ENCODE results near the gene CCNY. TPM values are rescaled to one million over a fixed set of nuclear protein-coding genes. Genes with fewer than 3 reads are reported as not detected.

The CCNY gene
- total RNA-seq, 1 donor from 2014 or later, result 27.2 TPM

DNA sequence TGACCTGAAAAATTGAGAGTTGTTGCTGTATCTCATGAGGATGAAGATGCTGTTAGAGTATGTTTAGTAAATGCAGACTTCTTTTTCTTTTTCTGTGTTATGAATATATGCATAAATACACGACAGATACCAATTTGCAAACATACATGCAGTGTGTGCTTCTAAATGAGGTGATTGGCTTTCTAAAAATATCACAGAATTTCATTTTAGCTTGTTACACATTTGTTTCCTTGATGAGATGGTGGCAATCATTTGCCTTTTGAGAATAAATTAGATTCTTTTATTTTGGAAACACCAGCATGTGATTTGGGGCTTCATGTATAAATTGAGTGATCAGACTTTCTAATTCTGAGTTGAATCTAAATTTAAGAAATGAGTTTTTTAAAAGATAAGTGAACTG is 29.7 kb downstream of the CCNY start:
- no peak overlapping the region for H3K4me3 ChIP-seq (ENCODE audit: low read depth, low read length)
- DNase-seq (ENCODE audit: low read depth), result no peak
- TF ChIP-seq, protein P1, sequence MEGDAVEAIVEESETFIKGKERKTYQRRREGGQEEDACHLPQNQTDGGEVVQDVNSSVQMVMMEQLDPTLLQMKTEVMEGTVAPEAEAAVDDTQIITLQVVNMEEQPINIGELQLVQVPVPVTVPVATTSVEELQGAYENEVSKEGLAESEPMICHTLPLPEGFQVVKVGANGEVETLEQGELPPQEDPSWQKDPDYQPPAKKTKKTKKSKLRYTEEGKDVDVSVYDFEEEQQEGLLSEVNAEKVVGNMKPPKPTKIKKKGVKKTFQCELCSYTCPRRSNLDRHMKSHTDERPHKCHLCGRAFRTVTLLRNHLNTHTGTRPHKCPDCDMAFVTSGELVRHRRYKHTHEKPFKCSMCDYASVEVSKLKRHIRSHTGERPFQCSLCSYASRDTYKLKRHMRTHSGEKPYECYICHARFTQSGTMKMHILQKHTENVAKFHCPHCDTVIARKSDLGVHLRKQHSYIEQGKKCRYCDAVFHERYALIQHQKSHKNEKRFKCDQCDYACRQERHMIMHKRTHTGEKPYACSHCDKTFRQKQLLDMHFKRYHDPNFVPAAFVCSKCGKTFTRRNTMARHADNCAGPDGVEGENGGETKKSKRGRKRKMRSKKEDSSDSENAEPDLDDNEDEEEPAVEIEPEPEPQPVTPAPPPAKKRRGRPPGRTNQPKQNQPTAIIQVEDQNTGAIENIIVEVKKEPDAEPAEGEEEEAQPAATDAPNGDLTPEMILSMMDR (conservative IDR thresholded peaks at IDR 0.05; ENCODE audit: low read depth, low read length), result no peak

DNA sequence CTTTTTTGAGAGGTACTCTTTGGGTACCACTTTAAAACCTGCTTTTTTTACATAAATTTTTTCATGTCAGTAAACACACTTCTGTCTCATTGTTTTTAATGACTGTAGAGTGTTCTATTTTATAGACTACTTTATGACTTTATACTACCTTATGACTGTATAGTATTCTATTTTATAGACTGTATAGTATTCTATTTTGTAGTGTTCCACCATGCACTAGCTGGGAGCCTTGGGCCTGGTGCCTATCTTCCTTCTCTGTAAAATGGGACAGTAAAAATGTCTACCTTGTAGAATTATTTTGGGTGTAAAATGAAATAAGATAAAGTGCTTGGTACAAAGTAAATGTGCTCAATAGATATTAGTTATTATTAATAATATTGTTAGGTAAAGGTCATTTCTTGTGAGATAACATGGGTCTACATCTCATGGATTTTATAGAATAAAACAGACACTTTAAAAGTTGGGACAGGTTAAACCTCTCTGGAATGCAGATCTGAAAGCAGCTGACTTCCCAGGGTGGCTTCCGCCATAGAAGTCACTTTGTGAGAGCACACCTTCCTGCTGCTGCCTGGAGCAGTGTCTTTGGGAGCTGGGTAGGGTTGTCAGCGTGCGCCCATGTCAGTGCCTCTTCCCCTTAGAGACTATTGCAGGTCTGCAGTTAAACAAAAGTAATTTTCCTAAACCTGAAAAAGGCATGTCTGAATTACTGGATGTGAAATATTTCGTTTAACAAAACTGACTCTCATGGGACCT is 31.0 kb downstream of the CCNY start:
- no peak overlapping the region for H3K4me3 ChIP-seq (ENCODE audit: low read depth, low read length)
- TF ChIP-seq, protein P1 (conservative IDR thresholded peaks at IDR 0.05; ENCODE audit: low read depth, low read length), result no peak
- no peak for DNase-seq (ENCODE audit: low read depth)

DNA sequence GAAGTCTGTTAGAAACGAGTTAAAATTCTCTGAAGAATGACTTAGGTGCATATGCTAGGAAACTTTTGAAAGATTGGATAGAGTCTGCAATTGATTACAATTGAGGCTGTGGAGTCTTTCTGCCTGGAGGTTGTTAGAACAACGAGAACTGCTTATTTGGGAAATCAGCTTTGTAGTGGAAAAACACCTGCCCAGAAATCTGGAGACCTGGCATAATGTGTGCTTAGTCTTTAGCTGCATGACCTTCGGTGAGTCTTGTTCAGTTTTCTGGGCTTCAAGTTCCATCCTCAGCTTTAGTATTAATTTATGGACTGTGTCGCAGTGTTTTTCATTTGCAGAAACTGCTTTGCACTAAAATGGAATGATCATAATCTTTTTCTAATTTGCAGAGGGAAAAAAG is 31.7 kb downstream of the CCNY start:
- TF ChIP-seq, protein P1 (conservative IDR thresholded peaks at IDR 0.05; ENCODE audit: low read depth, low read length), result no peak
- no peak for DNase-seq (ENCODE audit: low read depth)
- no peak overlapping the region for H3K4me3 ChIP-seq (ENCODE audit: low read depth, low read length)

DNA sequence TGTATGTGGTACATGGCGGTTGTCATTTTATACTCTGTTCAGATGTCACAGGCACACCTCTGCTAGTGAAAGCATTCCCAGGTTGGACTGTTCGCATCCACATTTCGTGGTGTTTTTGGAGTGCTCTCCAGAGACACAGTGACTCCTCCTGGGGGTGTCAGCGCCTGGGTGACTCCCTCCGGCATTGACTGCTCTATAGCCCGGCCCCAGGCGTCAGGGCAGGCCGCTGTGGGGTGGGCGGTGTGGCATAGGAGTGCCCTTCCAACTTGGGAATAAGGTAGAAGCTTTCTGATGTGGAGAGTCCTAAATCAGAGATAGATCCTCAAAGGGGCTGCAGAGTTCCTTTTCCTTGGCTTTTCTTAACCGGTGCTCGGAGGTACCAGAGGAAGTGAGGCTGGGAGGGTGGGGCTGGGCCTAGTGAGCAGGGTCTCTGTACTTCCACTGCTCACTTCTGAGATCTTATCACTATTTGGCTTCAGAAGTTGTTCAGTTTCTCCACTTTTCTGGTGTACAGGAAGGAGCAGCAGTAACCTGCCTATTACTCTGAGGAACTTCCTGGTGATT is 32.3 kb downstream of the CCNY start:
- TF ChIP-seq, protein P1 (conservative IDR thresholded peaks at IDR 0.05; ENCODE audit: low read depth, low read length), result no peak

DNA sequence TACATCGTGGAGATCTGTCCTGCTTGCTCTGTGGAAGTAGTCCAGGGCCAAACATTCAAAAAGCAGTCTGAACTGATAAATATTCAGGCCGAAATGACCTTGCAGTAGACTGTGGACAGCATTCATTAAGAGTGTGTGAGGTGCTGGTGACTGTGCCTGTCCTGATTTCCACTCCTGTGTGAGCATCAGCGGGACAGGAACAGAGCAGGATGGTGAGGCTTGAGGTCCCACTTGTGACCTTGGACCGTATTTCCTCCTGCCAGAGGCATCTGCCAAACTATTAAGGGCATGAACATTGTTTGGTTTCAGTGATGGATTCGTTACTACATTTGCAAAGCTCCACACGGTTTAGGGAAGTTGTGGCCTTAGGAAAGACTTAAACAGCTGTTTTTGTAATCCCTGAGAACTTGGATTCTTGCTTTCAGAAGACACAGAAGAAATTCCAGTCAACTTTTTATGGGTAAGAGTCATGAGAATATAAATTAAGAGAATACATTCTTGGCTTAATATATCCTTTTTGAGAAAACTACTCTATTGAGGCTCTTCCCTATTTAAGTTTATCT is 32.8 kb downstream of the CCNY start:
- H3K4me3 ChIP-seq (ENCODE audit: low read depth, low read length), result no peak overlapping the region
- TF ChIP-seq, protein P1 (conservative IDR thresholded peaks at IDR 0.05; ENCODE audit: low read depth, low read length), result no peak
- DNase-seq (ENCODE audit: low read depth), result no peak

More for the DNA sequence above, 32.3 kb downstream of the CCNY start:
- H3K4me3 ChIP-seq (ENCODE audit: low read depth, low read length), result no peak overlapping the region
- DNase-seq (ENCODE audit: low read depth), result no peak

DNA sequence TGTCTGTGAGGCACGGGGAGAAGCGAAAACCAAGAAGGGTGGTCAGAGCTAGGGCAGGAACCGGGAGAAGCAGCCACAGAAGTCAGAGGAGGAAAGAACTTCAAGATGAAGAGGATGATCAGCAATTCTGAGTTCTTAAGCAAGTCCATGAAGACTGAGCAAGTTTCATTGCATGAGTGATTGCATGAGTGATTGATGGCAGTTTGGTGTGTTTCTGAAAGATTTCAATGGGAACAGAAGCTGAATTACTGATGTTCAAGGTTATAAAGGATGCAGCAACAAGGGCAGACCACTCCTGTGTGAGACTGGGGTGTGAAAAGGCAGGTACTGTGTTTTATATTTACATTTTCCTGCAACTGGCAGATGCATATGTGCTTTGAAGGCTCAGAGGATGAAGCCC is 35.4 kb downstream of the CCNY start:
- H3K4me3 ChIP-seq (ENCODE audit: low read depth, low read length), result no peak overlapping the region
- TF ChIP-seq, protein P1 (conservative IDR thresholded peaks at IDR 0.05; ENCODE audit: low read depth, low read length), result no peak
- no peak for DNase-seq (ENCODE audit: low read depth)

All from epithelial cell of proximal tubule (primary cell).